Measurements from ENCODE around the gene DDX46.
"Not testable (repeated sequence)": the region's sequence is repeated elsewhere in the genome, so short reads cannot be mapped to it uniquely, and the experiment has no call there.

DNA sequence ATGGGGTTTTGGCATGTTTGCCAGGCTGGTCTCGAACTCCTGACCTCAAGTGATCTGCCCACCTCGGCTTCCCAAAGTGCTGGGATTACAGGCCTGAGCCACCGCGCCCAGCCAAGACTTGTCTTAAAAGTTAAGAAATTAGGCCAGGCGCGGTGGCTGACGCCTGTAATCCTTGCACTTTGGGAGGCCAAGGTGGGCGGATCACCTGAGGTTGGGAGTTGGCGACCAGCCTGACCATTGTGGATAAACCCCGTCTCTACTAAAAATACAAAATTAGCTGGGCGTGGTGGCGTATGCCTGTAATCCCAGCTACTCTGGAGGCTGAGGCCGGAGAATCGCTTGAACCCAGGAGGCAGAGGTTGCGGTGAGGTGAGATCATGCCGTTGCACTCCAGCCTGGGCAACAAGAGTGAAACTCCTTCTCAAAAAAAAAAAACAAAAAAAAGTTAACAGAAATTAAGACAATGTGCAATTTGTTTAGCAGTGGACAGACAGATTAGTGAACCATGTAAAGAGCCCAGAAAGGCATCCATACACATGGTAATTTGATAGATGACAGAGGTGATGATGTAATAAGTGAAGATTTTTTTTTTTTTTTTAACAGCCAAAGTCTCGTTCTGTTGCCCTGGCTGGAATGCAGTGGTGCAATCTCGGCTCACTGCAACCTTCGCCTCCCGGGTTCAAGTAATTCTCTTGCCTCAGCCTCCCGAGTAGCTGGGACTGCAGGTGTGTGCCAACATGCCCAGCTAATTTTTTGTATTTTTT lies 9.1 kb downstream of the DDX46 start:
- not testable (repeated sequence) for TF ChIP-seq ZNF274 (IDR thresholded peaks at IDR 0.05; ENCODE audit: low read depth, low read length); YY1 (IDR thresholded peaks at IDR 0.05; ENCODE audit: insufficient read depth, insufficient read length); SUZ12 (IDR thresholded peaks at IDR 0.05; ENCODE audit: extremely low read depth, insufficient read depth, insufficient read length)
